HepG2 (cell line): ENCODE measurements around the gene RIMBP3C. TPM values are rescaled to one million over a fixed set of nuclear protein-coding genes. Genes with fewer than 3 reads are reported as not detected.

Experiments
- ATAC-seq: fragments of 200-7000 bp; cut with Tn5 transposase; 3 replicates; pipeline ENCODE4 v1.9.1; 2020; ENCODE audit warnings: mild to moderate bottlenecking, moderate library complexity
- BruUV-seq: library from RNA; stranded (reverse); fragments of 400-500 nt; replicated peaks from 2 replicates; lab custom pipeline; 2021; lab: Mats Ljungman, UMichigan
- CTCF ChIA-PET: fragments of 300-600 bp; formaldehyde crosslinking; extraction: SDS; loops from one replicate; lab custom pipeline; 2021; ENCODE audit warnings: low total read pairs, inconsistent platforms, low intra/inter-chr PET ratio; lab: Yijun Ruan, JAX
- POLR2A ChIA-PET: fragments of 350-600 bp; sonication (Branson Sonifier 250); formaldehyde crosslinking; loops from one replicate; lab custom pipeline; 2020; ENCODE audit warnings: antibody characterized with exemption, inconsistent platforms; lab: Yijun Ruan, JAX
- DNase-seq: peaks from one replicate; pipeline ENCODE4 v3.0.0-alpha.2; 2015; ENCODE audit warnings: low spot score
- FAIRE-seq: peaks from 3 replicates; lab custom pipeline; 2011; peaks lifted over from hg19 to GRCh38; lab: Jason Lieb, UNC
- H2AFZ ChIP-seq: one replicate; pipeline ENCODE4 v1.6.1; 2011; ENCODE audit warnings: low read length, inconsistent platforms
- H3K27ac ChIP-seq: fragments of 300-600 bp; 3 replicates; pipeline ENCODE4 v1.8.0; 2011; ENCODE audit warnings: mixed run types, mild to moderate bottlenecking, mixed read lengths, low read length, inconsistent platforms; ENCODE audit not compliant: insufficient read depth; ENCODE audit errors: extremely low read length
- H3K27me3 ChIP-seq, 2 experiments: fragments of 200-600 bp in 1 of 2; 2 replicates in 1 of 2; 3 replicates in 1 of 2; pipeline versions ENCODE4 v1.6.0 to v1.8.0; 2011; ENCODE audit warnings: low read length in 2 of 2, mild to moderate bottlenecking in 2 of 2, moderate library complexity in 2 of 2, inconsistent platforms in 1 of 2; ENCODE audit not compliant: insufficient read depth in 2 of 2, control insufficient read depth in 1 of 2
- H3K36me3 ChIP-seq, 2 experiments: fragments of 200-600 bp in 1 of 2; replicated peaks in 1 of 2; 2 replicates in 1 of 2; 3 replicates in 1 of 2; pipeline versions ENCODE4 v1.5.1 to v1.8.0; 2011; ENCODE audit warnings: low read length in 2 of 2, inconsistent platforms in 1 of 2; ENCODE audit not compliant: insufficient read depth in 2 of 2, control insufficient read depth in 1 of 2
- H3K4me1 ChIP-seq: 2 replicates; pipeline ENCODE4 v1.5.1; 2012; ENCODE audit warnings: low read length, inconsistent platforms; ENCODE audit not compliant: insufficient read depth
- H3K4me2 ChIP-seq: 2 replicates; pipeline ENCODE4 v1.6.0; 2011; ENCODE audit warnings: low read depth, low read length, inconsistent platforms
- H3K4me3 ChIP-seq, 3 experiments: fragments of 200-600 bp in 1 of 3; sonication (generic), shearing (Covaris generic) in 1 of 3; replicated peaks in 1 of 3; 2 replicates each; pipeline ENCODE4 v1.5.1; 2011 to 2016; ENCODE audit warnings: low read length in 3 of 3, inconsistent platforms in 2 of 3, low read depth in 2 of 3, mild to moderate bottlenecking in 2 of 3, control low read depth in 1 of 3, mixed read lengths in 1 of 3; ENCODE audit not compliant: insufficient read depth in 1 of 3
- H3K79me2 ChIP-seq: one replicate; pipeline ENCODE4 v1.6.1; 2011; ENCODE audit warnings: low read length, inconsistent platforms; ENCODE audit not compliant: insufficient read depth
- H3K9ac ChIP-seq: 2 replicates; pipeline ENCODE4 v1.6.0; 2011; ENCODE audit warnings: mild to moderate bottlenecking, low read depth, low read length, inconsistent platforms; ENCODE audit not compliant: insufficient read depth
- H3K9me3 ChIP-seq: 2 replicates; pipeline ENCODE4 v1.5.1; 2012; ENCODE audit warnings: mild to moderate bottlenecking, low read length
- H4K20me1 ChIP-seq: 2 replicates; pipeline ENCODE4 v1.6.0; 2011; ENCODE audit warnings: inconsistent platforms, mild to moderate bottlenecking, low read length, moderate library complexity; ENCODE audit not compliant: insufficient read depth
- ARID3A ChIP-seq: IDR thresholded peaks from 2 replicates; pipeline ENCODE4 v1.6.1; 2012; ENCODE audit warnings: low read depth, low read length, improper control_type of control experiment
- BRF2 ChIP-seq: sonication (generic); formaldehyde crosslinking; IDR thresholded peaks from 2 replicates; pipeline ENCODE4 v1.8.1; 2022; ENCODE audit warnings: mild to moderate bottlenecking, missing genetic modification reagents
- FOXP1 ChIP-seq, 2 experiments: fragments of 450-650 bp in 1 of 2; IDR thresholded peaks; 2 replicates each; pipeline ENCODE4 v1.6.1; 2017 to 2018; ENCODE audit warnings: antibody characterized with exemption in 1 of 2
- GRHL1 ChIP-seq: sonication (generic); formaldehyde crosslinking; conservative IDR thresholded peaks from 2 replicates; pipeline ENCODE4 v1.8.0; 2022; ENCODE audit warnings: missing genetic modification reagents
- MAX ChIP-seq: IDR thresholded peaks from 2 replicates; pipeline ENCODE4 v1.6.1; 2012; ENCODE audit warnings: inconsistent platforms
- MEIS1 ChIP-seq: sonication (generic); formaldehyde crosslinking; IDR thresholded peaks from 2 replicates; pipeline ENCODE4 v1.9.0; 2021; ENCODE audit warnings: mild to moderate bottlenecking, missing genetic modification reagents, moderate library complexity, borderline replicate concordance
- PHF8 ChIP-seq: sonication (generic); formaldehyde crosslinking; IDR thresholded peaks from 2 replicates; pipeline ENCODE4 v1.5.0; 2020; ENCODE audit warnings: missing genetic modification reagents
- TAF1 ChIP-seq: sonication (generic); formaldehyde crosslinking; IDR thresholded peaks from 2 replicates; pipeline ENCODE4 v1.4.0; 2020; ENCODE audit warnings: missing genetic modification reagents
- ZFP41 ChIP-seq: sonication (generic); formaldehyde crosslinking; IDR thresholded peaks from 2 replicates; pipeline ENCODE4 v1.4.0; 2020; ENCODE audit warnings: mild to moderate bottlenecking, missing genetic modification reagents, borderline replicate concordance
- ZFYVE20 ChIP-seq: sonication (generic); formaldehyde crosslinking; IDR thresholded peaks from 2 replicates; pipeline ENCODE4 v1.8.0; 2023; ENCODE audit warnings: low read depth, mild to moderate bottlenecking, moderate library complexity, missing genetic modification reagents, borderline replicate concordance
- ZNF784 ChIP-seq: sonication (generic); formaldehyde crosslinking; IDR thresholded peaks from 2 replicates; pipeline ENCODE4 v1.5.1; 2020; ENCODE audit warnings: missing genetic modification reagents, mild to moderate bottlenecking, borderline replicate concordance
- WGBS: methylation state at CpG from one replicate; pipeline ENCODE4 v1.1.6; 2017; ENCODE audit warnings: low lambda C conversion rate; 5-methylcytosine and 5-hydroxymethylcytosine counted together
- in situ Hi-C: cut with HindIII; loops from 2 replicates; pipeline ENCODE4 v1.10.0; 2017; ENCODE audit warnings: low pct_unique_long_range_greater_than_20kb; ENCODE audit not compliant: extremely low pct_ligation_motif_present
- intact Hi-C: fragments of 100-400 bp; cut with micrococcal nuclease; formaldehyde crosslinking; loops from one replicate; pipeline ENCODE4 v1.10.0; 2022; ENCODE audit not compliant: unreplicated experiment
- polyA plus RNA-seq, 8 experiments: library from polyadenylated mRNA; depleted of rRNA in 3 of 8; stranded (reverse) in 7 of 8; unstranded in 1 of 8; fragments of >200 nt; fragmentation: Illumina TruSeq in 4 of 8; extraction: Trizol in 4 of 8; gene quantifications; 2 replicates each; pipeline versions ENCODE4 v1.2.1 to v1.2.3, GENCODE V29; 2011 to 2016; ENCODE audit warnings: low read depth in 4 of 8, missing spikeins in 1 of 8, mixed read lengths in 1 of 8; ENCODE audit not compliant: insufficient read depth in 1 of 8
- total RNA-seq, 5 experiments: library from RNA; depleted of rRNA; stranded (reverse); fragments of >200 nt; fragmentation: Illumina TruSeq; extraction: Trizol; gene quantifications; 2 replicates each; pipeline ENCODE4 v1.2.3, GENCODE V29; 2016; ENCODE audit warnings: low read depth in 1 of 5

RIMBP3C gene
- total and polyA plus RNA-seq, 2 of the 13 experiments (the other 11 are each of a cell fraction or from before 2014, with no cell fraction given): 0.15 TPM; not detected in 1

- Histone ChIP-seq H3K27me3 (no peaks in the 10 kb centered on the region), H3K9me3 (no peaks in the 10 kb centered on the region), H2AFZ (no peak overlapping the region), H3K4me2 (no peak overlapping the region), H3K36me3 (peaks cover 24 to 79% of the 10 kb centered on the region in 2 experiments; a peak in 4 of 5 replicates), H3K4me3 (no peak overlapping the region), H4K20me1 (peaks cover 53% of the 10 kb centered on the region), H3K4me1 (no peaks in the 10 kb centered on the region), H3K9ac (no peak overlapping the region), H3K27ac (no peak overlapping the region), H3K79me2 (peaks cover 91% of the 10 kb centered on the region)
- BruUV-seq: no TSS peak
- intact Hi-C loops (loop anchor here (5.0 kb wide), 1 partner anchor 47 kb away; the partner anchor contains the start of gene SDF2L1), in situ Hi-C loops (no loop called here)
- WGBS: 96% methylated on average over 5 of the region's 5 CpGs
- ATAC-seq: no peak
- FAIRE-seq: no peak
- no peak for DNase-seq
- POLR2A ChIA-PET: no interaction called here
- CTCF ChIA-PET: interaction anchor here (1.6 kb wide), 1 partner anchor 52 kb away, joined by 7 read pairs; no protein-coding TSS in a partner anchor
- TF ChIP-seq MEIS1 (CRISPR knock-in tag): no peak
- no peak for TF ChIP-seq ZNF784 (CRISPR knock-in tag)
- no peak for TF ChIP-seq FOXP1 (IDR thresholded peaks at IDR 0.05)
- TF ChIP-seq FOXP1 (CRISPR knock-in tag; IDR thresholded peaks at IDR 0.05): no peak
- no peak for TF ChIP-seq BRF2 (CRISPR knock-in tag)
- TF ChIP-seq ZFP41: no peak
- no peak for TF ChIP-seq TAF1 (CRISPR knock-in tag)
- TF ChIP-seq ARID3A: no peak
- TF ChIP-seq GRHL1 (CRISPR knock-in tag): no peak
- TF ChIP-seq PHF8 (CRISPR knock-in tag): no peak
- TF ChIP-seq ZFYVE20 (CRISPR knock-in tag): no peak
- TF ChIP-seq MAX: no peak
These were observed 43.7 kb upstream of the RIMBP3C start for GRCh38 chr22:21594865-21595452.
